ENCODE results near the gene KRTAP2-3.

The KRTAP2-3 gene

DNA sequence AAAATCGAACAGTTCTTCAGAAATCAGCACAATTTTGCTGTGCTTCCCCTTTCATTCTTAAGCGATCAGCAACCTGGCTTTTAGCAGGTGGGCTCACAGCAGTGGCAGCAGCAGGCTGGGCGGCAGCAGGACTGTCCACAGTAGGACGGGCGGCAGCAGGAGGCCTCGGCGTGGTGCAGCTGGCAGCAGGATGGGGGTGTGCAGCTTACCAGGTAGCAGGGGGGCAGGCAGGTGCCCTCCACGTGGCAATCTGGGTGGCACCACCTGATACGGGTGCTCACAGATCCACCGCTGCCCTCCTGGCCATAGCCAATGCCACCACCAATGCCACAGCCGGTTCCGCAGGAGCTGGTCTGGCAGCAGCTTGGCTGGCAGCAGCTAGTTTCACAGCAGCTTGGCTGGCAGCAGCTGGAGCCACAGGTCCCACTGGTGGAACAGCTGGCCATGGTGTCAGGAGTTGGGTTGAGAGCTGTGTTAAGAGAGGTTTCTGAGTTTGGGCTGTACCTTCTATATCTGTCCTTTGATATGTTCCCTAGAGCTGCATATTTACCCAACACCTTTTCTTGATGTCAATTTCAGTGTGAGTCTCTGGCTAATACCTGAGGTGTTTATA, 30.2 kb downstream of the KRTAP2-3 start, which contains the start of gene KRTAP1-4:
TSS of gene KRTAP1-4 (minus strand) at position 563 of the 613 bp plus-strand sequence. CDS start at position 446, 117 bp downstream.
- no peaks in the 10 kb centered on the region for H3K36me3 ChIP-seq
- no peak within 1 kb of the TSS for H3K27ac ChIP-seq
- H3K4me3 ChIP-seq: no peak within 1 kb of the TSS
- no peak for TF ChIP-seq Cebpa-rat (IDR thresholded peaks at IDR 0.05)
- no peak within 1 kb of the TSS for H3K4me2 ChIP-seq
- H4K20me1 ChIP-seq: no peaks in the 10 kb centered on the region
- H3K4me1 ChIP-seq: no peaks in the 10 kb centered on the region
- no peaks in the 10 kb centered on the region for H3K9me3 ChIP-seq
- no peak within 1 kb of the TSS for H3K9ac ChIP-seq
- no peaks in the 10 kb centered on the region for H3K27me3 ChIP-seq

DNA sequence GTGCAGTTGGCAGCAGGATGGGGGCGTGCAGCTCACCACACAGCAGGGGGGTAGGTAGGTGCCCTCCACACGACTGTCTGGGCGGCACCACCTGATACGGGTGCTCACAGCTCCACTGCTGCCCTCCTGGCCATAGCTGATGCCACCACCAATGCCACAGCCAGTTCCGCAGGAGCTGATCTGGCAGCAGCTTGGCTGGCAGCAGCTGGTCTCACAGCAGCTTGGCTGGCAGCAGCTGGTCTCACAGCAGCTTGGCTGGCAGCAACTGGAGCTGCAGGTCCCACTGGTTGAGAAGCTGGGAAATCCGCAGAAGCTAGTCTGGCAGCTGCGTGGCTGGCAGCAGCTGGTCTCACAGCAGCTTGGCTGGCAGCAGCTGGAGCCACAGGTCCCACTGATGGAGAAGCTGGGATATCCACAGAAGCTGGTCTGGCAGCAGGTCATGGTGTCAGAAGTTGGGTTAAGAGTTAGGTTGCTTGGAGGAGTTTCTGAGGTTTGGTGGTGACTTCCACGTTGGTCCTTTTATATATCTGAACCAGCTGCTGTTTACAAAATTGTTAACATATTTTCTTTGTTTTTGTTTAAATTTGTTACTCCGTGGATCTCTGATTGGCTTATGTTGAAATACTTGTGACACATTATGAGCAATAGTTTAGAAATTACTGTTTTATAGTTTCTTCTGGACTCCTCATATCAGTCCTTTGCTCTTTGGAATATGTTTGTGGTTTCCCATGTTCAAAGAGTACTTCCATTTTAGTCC, 33.0 kb downstream of the KRTAP2-3 start, which contains the start of gene KRTAP1-5:
TSS of gene KRTAP1-5 (minus strand) at position 494 of the 757 bp plus-strand sequence. CDS start at position 441, 53 bp downstream.
- Histone ChIP-seq H3K9ac (no peak within 1 kb of the TSS), H3K9me3 (no peaks in the 10 kb centered on the region), H3K4me2 (no peak within 1 kb of the TSS), H3K27ac (no peak within 1 kb of the TSS), H4K20me1 (no peaks in the 10 kb centered on the region), H3K4me1 (no peaks in the 10 kb centered on the region), H3K4me3 (no peak within 1 kb of the TSS), H3K27me3 (no peaks in the 10 kb centered on the region), H3K36me3 (no peaks in the 10 kb centered on the region)
- TF ChIP-seq Cebpa-rat (IDR thresholded peaks at IDR 0.05): no peak

DNA sequence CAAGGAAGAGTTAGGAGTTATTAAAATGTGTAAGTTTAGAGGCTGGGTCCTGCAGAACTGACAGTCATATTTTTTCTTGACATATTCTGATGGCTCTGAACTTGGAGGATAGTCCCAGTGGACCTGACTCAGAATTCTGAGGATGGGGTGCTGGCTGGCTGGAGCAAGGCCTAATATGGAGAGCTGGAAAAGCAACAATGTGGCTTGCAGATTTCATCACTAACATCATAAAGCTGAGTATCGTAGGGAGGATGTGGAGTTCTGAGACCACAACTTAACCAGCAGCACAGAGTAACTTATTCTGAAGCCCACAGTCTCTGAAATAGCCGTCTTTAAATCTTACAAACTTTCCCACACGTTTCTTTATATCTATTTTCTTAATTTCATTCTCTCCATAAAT, 35.2 kb downstream of the KRTAP2-3 start:
- H3K9ac ChIP-seq: no peak overlapping the region
- H3K4me1 ChIP-seq: no peaks in the 10 kb centered on the region
- TF ChIP-seq Cebpa-rat (IDR thresholded peaks at IDR 0.05): no peak
- no peaks in the 10 kb centered on the region for H3K36me3 ChIP-seq
- 0 out of 2 replicates have a peak, but pooled peaks cover 6% of the 10 kb centered on the region for H3K9me3 ChIP-seq
- H4K20me1 ChIP-seq: no peaks in the 10 kb centered on the region
- H3K4me3 ChIP-seq: no peak overlapping the region
- no peak overlapping the region for H3K4me2 ChIP-seq
- no peak overlapping the region for H3K27ac ChIP-seq
- no peaks in the 10 kb centered on the region for H3K27me3 ChIP-seq

DNA sequence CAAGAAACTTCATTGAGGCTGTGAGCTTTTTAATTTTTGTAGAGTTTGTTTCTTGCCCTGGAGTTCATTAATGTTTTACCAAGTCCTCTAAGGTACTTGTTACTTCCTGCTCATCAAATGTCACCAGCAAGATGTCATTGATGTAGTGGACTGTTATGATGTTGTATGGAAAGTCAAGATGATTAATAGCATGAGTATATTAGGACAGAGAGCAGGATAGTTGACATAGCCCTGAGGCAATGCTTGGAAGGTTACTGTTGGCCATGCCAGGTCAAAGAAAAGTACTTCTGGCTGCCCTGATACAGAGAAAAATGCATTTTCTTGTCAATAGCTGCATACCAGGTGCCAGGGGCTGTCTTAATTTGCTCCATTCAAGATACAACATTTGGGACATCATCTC, 39.6 kb downstream of the KRTAP2-3 start:
- Histone ChIP-seq H3K27ac (no peak overlapping the region), H3K36me3 (no peaks in the 10 kb centered on the region), H3K4me3 (no peak overlapping the region), H3K9ac (no peak overlapping the region), H3K9me3 (0 out of 2 replicates have a peak, but pooled peaks cover 6% of the 10 kb centered on the region), H3K4me1 (no peaks in the 10 kb centered on the region), H3K4me2 (no peak overlapping the region), H4K20me1 (no peaks in the 10 kb centered on the region), H3K27me3 (no peaks in the 10 kb centered on the region)
- no peak for TF ChIP-seq Cebpa-rat (IDR thresholded peaks at IDR 0.05)

DNA sequence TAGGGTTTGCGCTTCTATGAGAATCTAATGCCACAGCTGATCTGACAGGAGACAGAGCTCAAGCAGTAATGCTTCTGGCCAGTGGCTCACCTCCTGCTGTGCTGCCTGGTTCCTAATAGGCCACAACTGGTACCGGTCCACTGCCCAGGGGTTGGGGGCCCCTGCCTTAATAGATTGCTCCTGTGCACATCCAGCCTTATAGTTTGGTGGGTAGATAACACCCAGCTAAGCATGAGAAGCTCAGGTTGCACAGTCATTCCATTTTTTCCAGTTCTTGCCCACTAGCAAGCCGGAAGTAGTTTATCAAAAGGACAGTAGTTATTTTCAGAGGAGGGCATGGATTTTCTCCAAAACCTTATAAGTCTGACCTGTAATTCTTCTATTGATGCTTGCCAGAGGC, 40.5 kb downstream of the KRTAP2-3 start:
- Histone ChIP-seq H3K36me3 (no peaks in the 10 kb centered on the region), H3K9me3 (0 out of 2 replicates have a peak, but pooled peaks cover 6% of the 10 kb centered on the region), H4K20me1 (no peaks in the 10 kb centered on the region), H3K27me3 (no peaks in the 10 kb centered on the region), H3K4me1 (no peaks in the 10 kb centered on the region), H3K27ac (no peak overlapping the region), H3K4me2 (no peak overlapping the region), H3K9ac (no peak overlapping the region), H3K4me3 (no peak overlapping the region)
- TF ChIP-seq Cebpa-rat (IDR thresholded peaks at IDR 0.05): no peak

DNA sequence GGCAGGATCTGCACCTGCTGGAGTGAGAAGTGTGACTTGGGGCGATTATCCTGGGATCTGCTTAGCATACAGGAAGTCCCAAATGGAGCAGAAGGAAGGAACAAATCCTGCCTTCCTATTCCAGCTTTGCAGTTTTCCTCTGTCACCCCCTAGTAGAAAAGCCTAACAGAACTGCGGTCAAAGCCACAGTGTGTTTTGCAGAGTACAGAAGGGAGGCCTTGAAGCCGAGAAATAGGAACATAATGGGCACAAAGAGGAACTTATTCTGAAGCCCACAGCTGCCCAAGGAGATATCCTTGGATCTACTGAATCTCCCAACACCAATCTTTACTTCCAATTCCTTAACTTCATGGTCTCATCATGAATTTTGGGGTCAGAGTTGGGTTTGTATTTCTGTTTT, 41.4 kb downstream of the KRTAP2-3 start:
- H3K4me3 ChIP-seq: no peak overlapping the region
- H3K9me3 ChIP-seq: 0 out of 2 replicates have a peak, but pooled peaks cover 6% of the 10 kb centered on the region
- TF ChIP-seq Cebpa-rat (IDR thresholded peaks at IDR 0.05): no peak
- H3K4me1 ChIP-seq: no peaks in the 10 kb centered on the region
- no peak overlapping the region for H3K9ac ChIP-seq
- no peaks in the 10 kb centered on the region for H3K36me3 ChIP-seq
- no peaks in the 10 kb centered on the region for H3K27me3 ChIP-seq
- H3K27ac ChIP-seq: no peak overlapping the region
- H4K20me1 ChIP-seq: no peaks in the 10 kb centered on the region
- no peak overlapping the region for H3K4me2 ChIP-seq

DNA sequence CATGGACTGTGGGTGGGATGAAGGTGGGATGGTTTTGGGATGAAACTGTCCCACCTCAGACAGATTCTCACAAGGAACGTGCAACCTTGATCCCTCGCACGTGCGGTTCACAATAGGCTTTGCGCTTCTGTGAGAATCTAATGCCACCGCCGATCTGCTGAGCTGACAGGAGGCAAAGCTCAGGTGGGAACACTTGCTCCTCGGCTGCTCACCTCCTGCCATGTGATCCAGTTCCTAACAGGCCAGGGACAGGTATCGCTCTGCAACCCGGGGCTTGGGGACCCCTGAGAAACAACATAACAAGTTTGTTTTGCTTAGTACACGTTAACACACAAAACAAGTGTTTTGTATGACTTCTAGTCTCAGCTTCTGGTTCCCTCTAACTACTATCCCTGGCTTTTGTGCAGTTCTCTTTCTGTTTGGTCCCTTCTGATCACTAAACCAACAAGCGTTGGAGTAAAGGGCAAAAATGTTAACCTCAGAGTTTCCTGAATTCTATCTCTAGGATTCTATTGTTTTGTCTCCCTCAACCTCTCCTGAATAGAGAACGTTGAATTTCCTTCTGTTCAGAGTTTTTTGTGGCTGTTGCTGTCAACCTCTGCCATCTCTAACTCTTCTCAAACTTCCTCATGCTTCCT, 43.2 kb downstream of the KRTAP2-3 start:
- no peak overlapping the region for H3K4me2 ChIP-seq
- TF ChIP-seq Cebpa-rat (IDR thresholded peaks at IDR 0.05): no peak
- no peak overlapping the region for H3K9ac ChIP-seq

DNA sequence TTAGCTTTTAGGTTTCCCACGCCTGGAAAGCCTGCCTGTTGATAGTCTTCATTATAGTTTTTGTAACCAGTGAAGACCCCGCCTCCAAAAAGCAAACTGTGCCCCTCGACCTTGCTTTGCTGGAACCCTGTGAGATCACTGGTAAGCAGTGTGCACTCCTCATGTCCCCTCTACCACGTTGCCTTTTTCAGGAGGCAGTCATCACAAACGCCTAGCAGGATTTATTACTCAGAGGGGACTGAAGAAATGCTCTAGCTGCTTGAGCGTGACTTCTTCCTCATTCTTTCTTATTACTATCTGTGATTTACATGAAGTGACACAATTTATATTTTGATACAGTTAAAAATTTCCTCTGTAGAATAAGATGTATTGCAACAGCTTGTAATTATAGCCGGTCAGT, 44.5 kb downstream of the KRTAP2-3 start:
- Histone ChIP-seq H3K4me3 (no peak overlapping the region), H3K9me3 (no peaks in the 10 kb centered on the region), H4K20me1 (no peaks in the 10 kb centered on the region), H3K9ac (no peak overlapping the region), H3K4me1 (no peaks in the 10 kb centered on the region), H3K27me3 (no peaks in the 10 kb centered on the region), H3K27ac (no peak overlapping the region), H3K36me3 (no peaks in the 10 kb centered on the region), H3K4me2 (no peak overlapping the region)
- TF ChIP-seq Cebpa-rat (IDR thresholded peaks at IDR 0.05): no peak

More for the DNA sequence above, 43.2 kb downstream of the KRTAP2-3 start:
- Histone ChIP-seq H3K36me3 (no peaks in the 10 kb centered on the region), H3K27me3 (no peaks in the 10 kb centered on the region), H3K4me1 (no peaks in the 10 kb centered on the region), H3K4me3 (no peak overlapping the region), H3K9me3 (0 out of 2 replicates have a peak, but pooled peaks cover 6% of the 10 kb centered on the region), H3K27ac (no peak overlapping the region), H4K20me1 (no peaks in the 10 kb centered on the region)

DNA sequence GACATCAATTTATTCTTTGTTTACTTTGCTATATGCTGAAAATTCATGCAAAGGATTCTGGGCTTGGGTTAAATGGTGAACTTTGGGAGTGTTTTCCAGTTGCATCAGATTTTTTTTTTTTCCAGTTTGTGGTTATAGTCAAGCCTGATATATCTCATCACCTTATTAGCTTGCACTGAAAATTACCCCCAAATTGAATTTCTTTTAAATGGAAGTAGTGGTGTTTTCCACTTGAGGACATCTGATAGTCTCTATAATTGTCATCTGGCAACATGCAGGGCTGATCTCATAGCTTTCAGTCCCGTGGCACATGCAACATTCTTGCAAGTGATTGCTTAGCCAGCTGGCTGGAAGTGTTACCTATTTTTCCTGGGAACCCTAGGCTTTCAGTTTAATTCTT, 46.3 kb downstream of the KRTAP2-3 start:
- Histone ChIP-seq H3K9ac (no peak overlapping the region), H3K36me3 (no peaks in the 10 kb centered on the region), H4K20me1 (no peaks in the 10 kb centered on the region), H3K27me3 (no peaks in the 10 kb centered on the region), H3K27ac (no peak overlapping the region), H3K4me3 (no peak overlapping the region), H3K4me1 (no peaks in the 10 kb centered on the region), H3K9me3 (no peaks in the 10 kb centered on the region), H3K4me2 (no peak overlapping the region)
- no peak for TF ChIP-seq Cebpa-rat (IDR thresholded peaks at IDR 0.05)

DNA sequence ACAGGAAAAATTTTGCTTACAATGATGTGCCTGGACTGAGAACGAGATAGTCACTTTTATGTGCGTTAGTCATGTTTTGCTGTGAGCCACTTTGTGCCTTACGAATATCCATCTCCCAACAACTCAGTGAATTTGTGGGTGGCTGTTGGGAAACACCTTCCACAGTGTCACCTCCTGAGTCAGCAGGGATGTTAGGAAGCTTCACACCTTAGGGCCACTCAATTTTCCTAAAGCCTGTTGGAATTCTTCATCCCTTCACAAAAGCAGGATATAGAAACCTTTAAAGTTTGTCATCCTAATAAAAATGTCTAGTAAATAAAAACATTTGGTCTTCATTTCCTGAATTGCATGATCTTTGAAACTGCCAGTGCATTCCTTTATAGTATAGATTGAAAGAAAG, 46.7 kb downstream of the KRTAP2-3 start:
- H3K27me3 ChIP-seq: no peaks in the 10 kb centered on the region
- H4K20me1 ChIP-seq: no peaks in the 10 kb centered on the region
- H3K4me3 ChIP-seq: no peak overlapping the region
- no peak for TF ChIP-seq Cebpa-rat (IDR thresholded peaks at IDR 0.05)
- H3K4me1 ChIP-seq: no peaks in the 10 kb centered on the region
- H3K36me3 ChIP-seq: no peaks in the 10 kb centered on the region
- H3K9ac ChIP-seq: no peak overlapping the region
- no peaks in the 10 kb centered on the region for H3K9me3 ChIP-seq
- H3K27ac ChIP-seq: no peak overlapping the region
- no peak overlapping the region for H3K4me2 ChIP-seq
